ENCODE data around the gene SLC35A2.

Gene SLC35A2

DNA sequence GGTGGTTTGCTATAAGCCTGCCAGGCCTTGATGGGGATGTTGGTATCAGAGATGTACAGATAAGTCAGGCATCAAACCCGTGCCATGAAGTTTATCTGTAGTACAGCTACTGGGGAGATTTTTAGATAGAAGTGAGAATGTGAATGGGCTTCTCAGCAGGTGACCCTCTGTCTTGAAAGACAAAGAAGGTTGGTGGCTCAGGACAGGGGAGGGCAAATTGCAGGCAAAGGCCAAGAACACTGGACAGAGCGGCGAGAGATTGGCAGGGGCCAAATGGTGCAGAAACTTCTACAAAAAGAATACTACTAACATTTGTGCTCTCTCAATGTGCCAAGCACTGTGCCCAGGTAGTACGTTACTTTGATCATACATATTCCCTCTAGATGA is 9.3 kb upstream of the SLC35A2 start:
- TF ChIP-seq CTCF (IDR thresholded peaks at IDR 0.05; ENCODE audit: control extremely low read depth, extremely low read depth, low read depth, missing control alignments) = no peak
- no peak for DNase-seq (ENCODE audit: extremely low spot score)
- POLR2A ChIA-PET = interaction anchor here (0.6 kb wide), 2 partner anchors 14 to 19 kb away, joined by 3 to 5 read pairs; no protein-coding TSS in a partner anchor
- CTCF ChIA-PET = interaction anchor here (0.7 to 0.8 kb wide), 2 partner anchors 20 to 25 kb away, joined by 4 read pairs; no protein-coding TSS in a partner anchor

DNA sequence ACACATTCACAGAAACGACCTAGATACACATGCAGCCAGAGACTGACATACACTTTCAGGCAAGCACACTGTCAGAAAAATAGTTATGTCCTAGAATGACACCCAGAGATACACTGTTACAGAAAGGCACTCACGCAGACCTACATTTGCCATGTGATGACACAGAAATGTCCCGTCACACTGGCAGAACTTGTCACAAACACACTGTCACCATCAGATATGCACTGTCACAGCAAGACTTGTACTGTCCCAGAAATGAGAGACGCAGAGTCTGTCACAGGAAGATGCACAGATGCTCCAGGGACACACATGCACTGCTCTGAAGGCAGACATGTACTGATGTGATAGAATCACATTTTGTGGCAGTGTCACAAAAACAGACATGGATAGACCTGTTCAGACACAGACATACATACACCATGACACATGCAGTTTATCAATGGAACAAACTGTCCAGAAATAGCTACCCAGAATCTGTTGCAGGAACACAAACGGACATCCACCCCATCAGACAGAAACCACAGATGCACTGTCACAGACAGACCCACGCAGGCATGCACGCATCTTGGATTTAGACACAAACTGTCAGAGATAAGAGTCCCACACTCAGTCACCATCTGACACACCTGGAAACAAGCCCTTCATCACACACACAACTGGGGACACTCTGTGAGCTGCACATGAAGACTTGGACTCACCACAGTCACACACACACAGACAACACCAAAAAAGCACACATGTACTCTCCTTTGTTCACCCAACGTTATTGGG is 8.7 kb upstream of the SLC35A2 start:
- no peak for TF ChIP-seq CTCF (IDR thresholded peaks at IDR 0.05; ENCODE audit: control extremely low read depth, extremely low read depth, low read depth, missing control alignments)
- POLR2A ChIA-PET = interaction anchor here (0.6 to 1.1 kb wide), 3 partner anchors 13 to 20 kb away, joined by 3 to 5 read pairs (median 3); no protein-coding TSS in a partner anchor
- DNase-seq (ENCODE audit: extremely low spot score) = no peak
- CTCF ChIA-PET = interaction anchor here (0.7 to 1.0 kb wide), 3 partner anchors 17 to 26 kb away, joined by 4 read pairs; no protein-coding TSS in a partner anchor

DNA sequence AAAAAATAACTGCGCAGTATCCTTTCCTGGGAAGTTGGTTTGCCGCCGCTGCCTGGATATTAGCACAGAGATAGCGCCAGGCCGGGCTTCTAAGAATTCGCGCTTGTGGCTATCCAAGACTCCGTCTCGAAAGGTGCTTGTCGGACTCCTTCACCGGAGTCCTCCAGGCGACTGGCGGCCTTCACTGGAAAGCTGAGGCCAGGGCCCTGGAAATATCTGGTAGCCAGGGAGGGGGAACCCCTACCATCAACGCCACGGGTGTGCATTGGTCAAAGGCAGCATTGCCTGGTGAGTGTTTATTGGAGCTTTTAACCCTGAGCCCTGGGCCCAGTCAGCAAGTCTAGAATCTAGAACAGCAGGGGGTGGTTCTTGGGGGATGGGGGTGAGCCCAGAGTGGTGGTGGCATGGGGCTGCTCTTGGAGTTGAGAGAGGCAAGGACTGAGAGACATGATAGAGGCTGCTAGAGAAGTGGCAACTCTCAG is 8.0 kb upstream of the SLC35A2 start:
- ChIA-PET CTCF (interaction anchor here (1.0 kb wide), 1 partner anchor 17 kb away, joined by 4 read pairs; no protein-coding TSS in a partner anchor), POLR2A (interaction anchor here (1.1 to 1.8 kb wide), 2 partner anchors 18 to 19 kb away, joined by 3 to 5 read pairs; no protein-coding TSS in a partner anchor)
- TF ChIP-seq CTCF (IDR thresholded peaks at IDR 0.05; ENCODE audit: control extremely low read depth, extremely low read depth, low read depth, missing control alignments) = no peak
- DNase-seq (ENCODE audit: extremely low spot score) = no peak

DNA sequence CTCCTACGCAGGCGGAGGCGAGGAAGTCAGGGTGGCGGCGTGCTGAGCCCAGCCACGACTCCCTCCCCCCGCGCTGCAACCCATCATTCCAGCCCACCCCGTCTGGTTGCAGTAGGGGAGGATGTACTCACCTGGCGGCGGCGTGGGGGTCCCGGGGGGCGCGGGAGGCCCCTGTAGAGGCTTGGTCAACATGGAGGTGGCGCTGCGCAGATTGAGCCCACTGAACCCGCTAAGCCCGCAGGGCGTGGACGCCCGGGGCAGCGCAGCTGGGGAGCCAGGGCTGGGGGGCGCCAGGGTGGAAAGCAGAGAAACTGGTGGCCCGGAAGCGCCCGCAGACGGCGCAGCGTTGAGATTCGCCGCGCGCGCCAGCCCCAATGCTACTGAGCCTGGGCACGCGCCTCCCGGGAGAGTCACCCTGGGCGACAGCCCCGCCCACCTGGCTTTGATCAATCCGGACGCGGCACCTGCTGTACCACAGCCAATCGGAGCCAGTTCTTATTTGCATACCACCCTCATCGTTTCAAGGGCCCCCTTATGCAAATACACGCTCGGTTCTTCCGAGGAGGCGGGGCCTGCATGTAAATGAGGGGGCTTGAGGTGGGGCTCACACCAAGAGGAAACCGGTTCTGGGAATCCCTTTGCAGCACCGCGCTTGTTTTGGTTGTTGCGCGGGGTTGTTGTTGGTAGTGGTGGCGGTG is 7.3 kb upstream of the SLC35A2 start, which contains the start of gene PIM2:
Gene PIM2 (minus strand): TSS at position 382 of the 698 bp plus-strand sequence. CDS start 190 bp downstream, at position 192.
- ChIA-PET POLR2A (interaction anchor here (1.1 to 1.8 kb wide), 2 partner anchors 18 to 20 kb away, joined by 3 to 5 read pairs; no protein-coding TSS in a partner anchor), CTCF (interaction anchor here (1.0 kb wide), 1 partner anchor 18 kb away, joined by 4 read pairs; no protein-coding TSS in a partner anchor)
- peak; percentile 88 for DNase-seq (ENCODE audit: extremely low spot score)
- TF ChIP-seq CTCF (IDR thresholded peaks at IDR 0.05; ENCODE audit: control extremely low read depth, extremely low read depth, low read depth, missing control alignments) = no peak

- ChIA-PET CTCF (no interaction called here), POLR2A (interaction anchor here (1.8 kb wide), 1 partner anchor 21 kb away, joined by 5 read pairs; no protein-coding TSS in a partner anchor)
Measured at GRCh38 chrX:48918301-48918642, 6.8 kb upstream of the SLC35A2 start.

More at GRCh38 chrX:48918301-48918642, 6.8 kb upstream of the SLC35A2 start:
- TF ChIP-seq CTCF (IDR thresholded peaks at IDR 0.05; ENCODE audit: control extremely low read depth, extremely low read depth, low read depth, missing control alignments) = no peak
- no peak for DNase-seq (ENCODE audit: extremely low spot score)

Measured in GM10248 (cell line).